ENCODE data around the gene PXDN.

PXDN gene

DNA sequence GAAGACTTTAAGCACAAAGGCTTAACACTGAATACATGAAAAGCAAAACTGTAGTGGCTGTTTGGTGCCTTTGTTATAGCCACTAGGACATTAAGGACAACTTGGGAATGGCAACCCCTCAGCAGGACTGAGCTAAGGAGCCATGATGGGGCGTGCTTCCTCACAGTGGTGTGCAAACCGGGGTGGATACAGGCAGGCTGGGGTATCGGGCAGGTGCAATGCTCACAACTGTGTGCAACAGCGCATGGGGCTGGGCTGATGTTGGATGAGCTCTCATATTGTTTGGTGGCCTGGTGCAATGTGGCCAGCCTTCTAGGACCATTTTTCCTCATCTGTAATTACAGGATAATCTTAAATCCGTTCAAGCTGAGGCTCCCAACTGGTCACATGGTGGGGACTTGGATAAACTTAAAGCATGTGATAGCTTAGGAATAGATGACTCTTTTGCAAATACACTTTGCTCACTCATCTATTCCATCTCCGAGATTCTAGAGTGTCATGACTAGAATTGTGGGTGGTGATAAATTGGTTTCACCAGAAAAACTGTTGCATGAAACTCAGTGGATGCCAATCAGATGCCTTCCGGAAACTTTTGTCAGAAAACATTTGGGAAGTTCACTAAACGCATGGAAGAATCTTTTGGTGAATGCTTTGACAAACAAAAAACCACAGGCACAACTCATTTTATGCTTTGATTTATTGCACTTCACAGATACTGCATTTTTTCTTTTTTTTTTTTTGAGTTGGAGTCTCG is 116.5 kb downstream of the PXDN start:
- Histone ChIP-seq H3K4me1 (ENCODE audit: insufficient read depth, low read length, poor library complexity, severe bottlenecking) (no peaks in the 10 kb centered on the region), H3F3A (ENCODE audit: low read depth) (no peaks in the 10 kb centered on the region), H2AFZ (ENCODE audit: low read length) (no peak overlapping the region), H3K36me3 (ENCODE audit: insufficient read depth, low read length) (peaks cover 3% of the 10 kb centered on the region; the same call in 1 of the 2 replicates), H4K20me1 (ENCODE audit: insufficient read depth, low read length, poor library complexity, severe bottlenecking) (no peaks in the 10 kb centered on the region), H3K4me2 (ENCODE audit: low read depth, low read length, poor library complexity, severe bottlenecking) (no peak overlapping the region), H3K27me3 (ENCODE audit: insufficient read depth, low read length, poor library complexity, severe bottlenecking) (no peaks in the 10 kb centered on the region), H3K9ac (ENCODE audit: low read depth, low read length, poor library complexity, severe bottlenecking) (no peak overlapping the region), H3K9me3 (ENCODE audit: insufficient read depth, low read depth, low read length) (no peaks in the 10 kb centered on the region), H3K79me2 (ENCODE audit: insufficient read depth, low read length) (no peaks in the 10 kb centered on the region), H3K9me2 (replicated peaks; ENCODE audit: low read depth, low read length) (no peaks in the 10 kb centered on the region), H3K4me3 (ENCODE audit: low read length, poor library complexity, severe bottlenecking) (no peak overlapping the region)
- TF ChIP-seq EZH2phosphoT487 (IDR thresholded peaks at IDR 0.05; ENCODE audit: borderline replicate concordance) (no peak), CTCF (conservative IDR thresholded peaks at IDR 0.05; ENCODE audit: low read length) (no peak)

GRCh38 chr2:1626271-1626681 is 118.0 kb downstream of the PXDN start:
- Histone ChIP-seq H3K9me3 (ENCODE audit: insufficient read depth, low read depth, low read length) (no peaks in the 10 kb centered on the region), H3K9me2 (replicated peaks; ENCODE audit: low read depth, low read length) (no peaks in the 10 kb centered on the region), H3K4me1 (ENCODE audit: insufficient read depth, low read length, poor library complexity, severe bottlenecking) (peaks cover 9% of the 10 kb centered on the region), H3K9ac (ENCODE audit: low read depth, low read length, poor library complexity, severe bottlenecking) (no peak overlapping the region), H4K20me1 (ENCODE audit: insufficient read depth, low read length, poor library complexity, severe bottlenecking) (no peaks in the 10 kb centered on the region), H2AFZ (ENCODE audit: low read length) (no peak overlapping the region), H3K36me3 (ENCODE audit: insufficient read depth, low read length) (no peaks in the 10 kb centered on the region), H3K79me2 (ENCODE audit: insufficient read depth, low read length) (no peaks in the 10 kb centered on the region), H3K4me3 (ENCODE audit: low read length, poor library complexity, severe bottlenecking) (no peak overlapping the region), H3K4me2 (ENCODE audit: low read depth, low read length, poor library complexity, severe bottlenecking) (no peak overlapping the region), H3F3A (ENCODE audit: low read depth) (no peaks in the 10 kb centered on the region), H3K27me3 (ENCODE audit: insufficient read depth, low read length, poor library complexity, severe bottlenecking) (no peaks in the 10 kb centered on the region)
- no peak for TF ChIP-seq CTCF (conservative IDR thresholded peaks at IDR 0.05; ENCODE audit: low read length)
- TF ChIP-seq EZH2phosphoT487 (IDR thresholded peaks at IDR 0.05; ENCODE audit: borderline replicate concordance), result no peak

- H3K4me1 ChIP-seq (ENCODE audit: insufficient read depth, low read length, poor library complexity, severe bottlenecking), result peaks cover 14% of the 10 kb centered on the region
- H2AFZ ChIP-seq (ENCODE audit: low read length), result no peak overlapping the region
- TF ChIP-seq EZH2phosphoT487 (IDR thresholded peaks at IDR 0.05; ENCODE audit: borderline replicate concordance), result no peak
- TF ChIP-seq CTCF (conservative IDR thresholded peaks at IDR 0.05; ENCODE audit: low read length), result no peak
- H3K4me3 ChIP-seq (ENCODE audit: low read length, poor library complexity, severe bottlenecking), result no peak overlapping the region
- no peaks in the 10 kb centered on the region for H3K36me3 ChIP-seq (ENCODE audit: insufficient read depth, low read length)
- no peaks in the 10 kb centered on the region for H4K20me1 ChIP-seq (ENCODE audit: insufficient read depth, low read length, poor library complexity, severe bottlenecking)
- H3K4me2 ChIP-seq (ENCODE audit: low read depth, low read length, poor library complexity, severe bottlenecking), result no peak overlapping the region
- no peaks in the 10 kb centered on the region for H3K27me3 ChIP-seq (ENCODE audit: insufficient read depth, low read length, poor library complexity, severe bottlenecking)
- no peaks in the 10 kb centered on the region for H3K9me2 ChIP-seq (replicated peaks; ENCODE audit: low read depth, low read length)
- H3K9me3 ChIP-seq (ENCODE audit: insufficient read depth, low read depth, low read length), result no peaks in the 10 kb centered on the region
- H3K79me2 ChIP-seq (ENCODE audit: insufficient read depth, low read length), result no peaks in the 10 kb centered on the region
- no peak overlapping the region for H3K9ac ChIP-seq (ENCODE audit: low read depth, low read length, poor library complexity, severe bottlenecking)
- H3F3A ChIP-seq (ENCODE audit: low read depth), result no peaks in the 10 kb centered on the region
Observed at GRCh38 chr2:1625281-1626001, 118.9 kb downstream of the PXDN start.

Measured in Loucy (cell line).